ENCODE results near the gene ZNF217.
"Not testable (repeated sequence)": the region's sequence is repeated elsewhere in the genome, so short reads cannot be mapped to it uniquely, and the experiment has no call there.

Gene ZNF217

GRCh38 chr20:53622247-53623133 is 28.9 kb upstream of the ZNF217 start:
- DNase-seq (ENCODE audit: low read depth) = no peak

GRCh38 chr20:53621482-53622246 is 28.0 kb upstream of the ZNF217 start:
- no peak for DNase-seq (ENCODE audit: low read depth)

- DNase-seq (ENCODE audit: low read depth) = not testable (repeated sequence)
Observed at GRCh38 chr20:53618490-53619000, 24.9 kb upstream of the ZNF217 start.

- DNase-seq (ENCODE audit: low read depth) = no peak
Observed at GRCh38 chr20:53617791-53618489, 24.3 kb upstream of the ZNF217 start.

GRCh38 chr20:53616489-53616888 is 22.9 kb upstream of the ZNF217 start:
- not testable (repeated sequence) for DNase-seq (ENCODE audit: low read depth)

GRCh38 chr20:53613748-53614147 is 20.1 kb upstream of the ZNF217 start:
- DNase-seq (ENCODE audit: low read depth) = no peak

- DNase-seq (ENCODE audit: low read depth) = not testable (repeated sequence)
Observed at GRCh38 chr20:53612289-53612688, 18.6 kb upstream of the ZNF217 start.

GRCh38 chr20:53611449-53611894 is 17.8 kb upstream of the ZNF217 start:
- DNase-seq (ENCODE audit: low read depth) = no peak

- DNase-seq (ENCODE audit: low read depth) = no peak
Observed at GRCh38 chr20:53609491-53610445, 16.1 kb upstream of the ZNF217 start.

GRCh38 chr20:53608456-53609452 is 15.1 kb upstream of the ZNF217 start:
- DNase-seq (ENCODE audit: low read depth) = no peak

GRCh38 chr20:53608071-53608455 is 14.4 kb upstream of the ZNF217 start:
- DNase-seq (ENCODE audit: low read depth) = no peak

- no peak for DNase-seq (ENCODE audit: low read depth)
Observed at GRCh38 chr20:53606364-53606985, 12.8 kb upstream of the ZNF217 start.

- DNase-seq (ENCODE audit: low read depth) = not testable (repeated sequence)
Observed at GRCh38 chr20:53605401-53605800, 11.8 kb upstream of the ZNF217 start.

GRCh38 chr20:53604846-53605245 is 11.2 kb upstream of the ZNF217 start:
- DNase-seq (ENCODE audit: low read depth) = not testable (repeated sequence)

GRCh38 chr20:53602661-53603060 is 9.0 kb upstream of the ZNF217 start:
- no peak for DNase-seq (ENCODE audit: low read depth)

GRCh38 chr20:53599910-53600632 is 6.4 kb upstream of the ZNF217 start:
- no peak for DNase-seq (ENCODE audit: low read depth)

GRCh38 chr20:53599378-53599777 is 5.7 kb upstream of the ZNF217 start:
- no peak for DNase-seq (ENCODE audit: low read depth)

- no peak for DNase-seq (ENCODE audit: low read depth)
Observed at GRCh38 chr20:53599044-53599362, 5.4 kb upstream of the ZNF217 start.
